ENCODE measurements around the gene FAM149B1.

DNA sequence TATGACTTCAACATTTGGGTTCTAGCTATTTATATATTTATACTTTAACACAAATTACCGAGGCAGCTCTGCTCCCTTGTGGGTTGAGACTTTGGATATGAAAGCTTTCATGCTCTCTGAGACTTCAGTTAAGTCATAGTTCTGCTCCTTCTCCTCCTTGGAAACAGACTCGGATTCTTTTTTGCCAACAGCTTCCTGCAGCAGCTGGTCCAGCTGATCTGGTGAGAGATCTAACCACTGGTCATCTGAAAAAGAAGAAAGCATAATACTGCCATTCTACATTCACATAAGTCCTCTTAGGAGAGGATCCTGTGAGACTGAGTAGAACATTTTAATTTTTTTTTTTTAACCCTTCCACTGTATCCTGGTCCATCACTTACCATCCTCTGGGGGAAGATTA lies 28.7 kb upstream of the FAM149B1 start:
- TF ChIP-seq, protein P1, sequence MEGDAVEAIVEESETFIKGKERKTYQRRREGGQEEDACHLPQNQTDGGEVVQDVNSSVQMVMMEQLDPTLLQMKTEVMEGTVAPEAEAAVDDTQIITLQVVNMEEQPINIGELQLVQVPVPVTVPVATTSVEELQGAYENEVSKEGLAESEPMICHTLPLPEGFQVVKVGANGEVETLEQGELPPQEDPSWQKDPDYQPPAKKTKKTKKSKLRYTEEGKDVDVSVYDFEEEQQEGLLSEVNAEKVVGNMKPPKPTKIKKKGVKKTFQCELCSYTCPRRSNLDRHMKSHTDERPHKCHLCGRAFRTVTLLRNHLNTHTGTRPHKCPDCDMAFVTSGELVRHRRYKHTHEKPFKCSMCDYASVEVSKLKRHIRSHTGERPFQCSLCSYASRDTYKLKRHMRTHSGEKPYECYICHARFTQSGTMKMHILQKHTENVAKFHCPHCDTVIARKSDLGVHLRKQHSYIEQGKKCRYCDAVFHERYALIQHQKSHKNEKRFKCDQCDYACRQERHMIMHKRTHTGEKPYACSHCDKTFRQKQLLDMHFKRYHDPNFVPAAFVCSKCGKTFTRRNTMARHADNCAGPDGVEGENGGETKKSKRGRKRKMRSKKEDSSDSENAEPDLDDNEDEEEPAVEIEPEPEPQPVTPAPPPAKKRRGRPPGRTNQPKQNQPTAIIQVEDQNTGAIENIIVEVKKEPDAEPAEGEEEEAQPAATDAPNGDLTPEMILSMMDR (IDR thresholded peaks at IDR 0.05): no peak
- TF ChIP-seq POLR2A (IDR thresholded peaks at IDR 0.05): no peak
